ENCODE measurements around the gene RABGAP1. TPM values are rescaled to one million over a fixed set of nuclear protein-coding genes. Genes with fewer than 3 reads are reported as not detected.

The RABGAP1 gene
- total RNA-seq, result 21.3 and 45.9 TPM in 2 replicates

GRCh38 chr9:122940749-122941581, at the start of gene RABGAP1:
TSS of gene RABGAP1 (plus strand) at chr9:122941020. CDS start at chr9:122957060, 16,040 bp downstream.

GRCh38 chr9:122904823-122905710, 35.8 kb upstream of the RABGAP1 start, which contains the start of gene RC3H2:
TSS of gene RC3H2 (minus strand) at chr9:122905359. CDS start at chr9:122897509, 7,850 bp downstream.

GRCh38 chr9:122912964-122913673, 27.7 kb upstream of the RABGAP1 start, which contains the start of gene ZBTB6:
TSS of gene ZBTB6 (minus strand) at chr9:122913323. CDS start at chr9:122912072, 1,251 bp downstream.

GRCh38 chr9:122931226-122932121, 9.3 kb upstream of the RABGAP1 start, which contains the start of gene ZBTB26:
TSS of gene ZBTB26 (minus strand) at chr9:122931512. CDS start at chr9:122919934, 11,578 bp downstream.

GRCh38 chr9:123033352-123033751, 92.5 kb downstream of the RABGAP1 start, which contains the start of gene GPR21:
TSS of gene GPR21 (plus strand) at chr9:123033667. CDS start at chr9:123034567, 900 bp downstream.

Other genes starting within 250 kb of the RABGAP1 start
- not detected in 2 replicates for gene OR1L4, start 217.0 kb upstream of the RABGAP1 start, total RNA-seq
- gene OR1L6, start 198.7 kb upstream of the RABGAP1 start, total RNA-seq, result not detected in 2 replicates
- not detected in 2 replicates for gene OR5C1, start 152.1 kb upstream of the RABGAP1 start, total RNA-seq
- gene OR1K1, start 140.9 kb upstream of the RABGAP1 start, total RNA-seq, result not detected in 2 replicates
- 47.9 and 50.7 TPM in 2 replicates for gene PDCL, start 112.4 kb upstream of the RABGAP1 start, total RNA-seq
- gene RC3H2, start 35.7 kb upstream of the RABGAP1 start, total RNA-seq, result 37.2 and 53.5 TPM in 2 replicates
- 15.0 and 15.2 TPM in 2 replicates for gene ZBTB6, start 27.7 kb upstream of the RABGAP1 start, total RNA-seq
- gene ZBTB26, start 9.5 kb upstream of the RABGAP1 start, total RNA-seq, result 3.4 and 3.5 TPM in 2 replicates
- 0.38 and 1.1 TPM in 2 replicates for gene GPR21, start 92.6 kb downstream of the RABGAP1 start, total RNA-seq